ENCODE measurements around the gene KDSR. TPM values are rescaled to one million over a fixed set of nuclear protein-coding genes. Genes with fewer than 3 reads are reported as not detected.

Gene KDSR
- total RNA-seq, 4 donors from 2014 or later = 12.6 to 68.6 (median 29.3) TPM

- no peaks in the 10 kb centered on the region for H3K36me3 ChIP-seq
- no peak for DNase-seq
- intact Hi-C loops (cut with DNase I; ENCODE audit: low total_unique reads) = no loop called here
Observed at GRCh38 chr18:63405986-63406385, 39.0 kb upstream of the KDSR start.

GRCh38 chr18:63402246-63403162, 35.5 kb upstream of the KDSR start:
- no peaks in the 10 kb centered on the region for H3K36me3 ChIP-seq

More at GRCh38 chr18:63405986-63406385, 39.0 kb upstream of the KDSR start:
- no peak overlapping the region for H3K27ac ChIP-seq
- H3K9me3 ChIP-seq = no peaks in the 10 kb centered on the region
- no peaks in the 10 kb centered on the region for H3K27me3 ChIP-seq
- H3K4me1 ChIP-seq = peaks cover 0 to 13% of the 10 kb centered on the region in 2 donors
- TF ChIP-seq CTCF (IDR thresholded peaks at IDR 0.05) = no peak
- TF ChIP-seq POLR2A (IDR thresholded peaks at IDR 0.05) = no peak
- no peak overlapping the region for H3K4me3 ChIP-seq

GRCh38 chr18:63399300-63399699, 32.3 kb upstream of the KDSR start:
- no peak for TF ChIP-seq CTCF (IDR thresholded peaks at IDR 0.05)
- no peak for TF ChIP-seq POLR2A (IDR thresholded peaks at IDR 0.05)
- H3K36me3 ChIP-seq = no peaks in the 10 kb centered on the region

More at GRCh38 chr18:63402246-63403162, 35.5 kb upstream of the KDSR start:
- DNase-seq = no peak
- intact Hi-C loops (cut with DNase I; ENCODE audit: low total_unique reads) = no loop called here
- Histone ChIP-seq H3K27ac (no peak overlapping the region), H3K4me1 (peaks cover 0 to 6% of the 10 kb centered on the region in 2 donors), H3K9me3 (no peaks in the 10 kb centered on the region), H3K27me3 (no peaks in the 10 kb centered on the region), H3K4me3 (no peak overlapping the region)
- TF ChIP-seq POLR2A (IDR thresholded peaks at IDR 0.05) = no peak
- no peak for TF ChIP-seq CTCF (IDR thresholded peaks at IDR 0.05)

GRCh38 chr18:63397349-63397748, 30.3 kb upstream of the KDSR start:
- H3K27ac ChIP-seq = no peak overlapping the region
- H3K4me1 ChIP-seq = no peaks in the 10 kb centered on the region
- H3K4me3 ChIP-seq = no peak overlapping the region
- intact Hi-C loops (cut with DNase I; ENCODE audit: low total_unique reads) = no loop called here
- H3K36me3 ChIP-seq = no peaks in the 10 kb centered on the region
- DNase-seq = no peak
- H3K27me3 ChIP-seq = no peaks in the 10 kb centered on the region
- H3K9me3 ChIP-seq = no peaks in the 10 kb centered on the region
- TF ChIP-seq POLR2A (IDR thresholded peaks at IDR 0.05) (no peak), CTCF (IDR thresholded peaks at IDR 0.05) (no peak)

More at GRCh38 chr18:63399300-63399699, 32.3 kb upstream of the KDSR start:
- H3K9me3 ChIP-seq = no peaks in the 10 kb centered on the region
- intact Hi-C loops (cut with DNase I; ENCODE audit: low total_unique reads) = no loop called here
- no peak overlapping the region for H3K27ac ChIP-seq
- no peak for DNase-seq
- H3K4me1 ChIP-seq = no peaks in the 10 kb centered on the region
- H3K27me3 ChIP-seq = no peaks in the 10 kb centered on the region
- no peak overlapping the region for H3K4me3 ChIP-seq

- no peak for DNase-seq
- TF ChIP-seq CTCF (IDR thresholded peaks at IDR 0.05) (no peak), POLR2A (IDR thresholded peaks at IDR 0.05) (no peak)
- Histone ChIP-seq H3K9me3 (no peaks in the 10 kb centered on the region), H3K4me3 (no peak overlapping the region), H3K27me3 (no peaks in the 10 kb centered on the region), H3K4me1 (no peaks in the 10 kb centered on the region), H3K27ac (no peak overlapping the region), H3K36me3 (no peaks in the 10 kb centered on the region)
- intact Hi-C loops (cut with DNase I; ENCODE audit: low total_unique reads) = no loop called here
Observed at GRCh38 chr18:63395503-63395902, 28.5 kb upstream of the KDSR start.
